Measurements from ENCODE around the gene FBXO36. TPM values are rescaled to one million over a fixed set of nuclear protein-coding genes. Genes with fewer than 3 reads are reported as not detected.

Gene FBXO36
- total RNA-seq, 1 experiment from 2014 or later: 3.0 TPM

GRCh38 chr2:230018153-230018552, 95.8 kb downstream of the FBXO36 start:
- Mint-ChIP-seq H3K36me3 (ENCODE audit: insufficient read depth in 1 of 3, low read depth in 3 of 3) (peaks cover 0 to 10% (median 4%) of the 10 kb centered on the region in 3 experiments; a peak in 4 of 7 replicates), H3K27ac (no peak overlapping the region), H3K4me1 (no peaks in the 10 kb centered on the region), H3K4me3 (no peak overlapping the region), H3K27me3 (ENCODE audit: low read depth) (no peaks in the 10 kb centered on the region), H3K9me3 (peaks cover 0 to 11% of the 10 kb centered on the region in 2 experiments; a peak in 2 of 5 replicates)
- no peak for DNase-seq
- Histone ChIP-seq H3K27ac (ENCODE audit: insufficient read length, low read depth, low read length) (no peak overlapping the region), H2BK12ac (ENCODE audit: insufficient read length, low read depth, low read length) (no peak overlapping the region), H3K79me1 (ENCODE audit: insufficient read depth, low read depth, low read length, poor library complexity, severe bottlenecking) (no peaks in the 10 kb centered on the region), H3K14ac (ENCODE audit: insufficient read depth, low read length) (no peak overlapping the region), H4K20me1 (ENCODE audit: control insufficient read depth, insufficient read depth, insufficient read length) (no peaks in the 10 kb centered on the region), H2BK15ac (ENCODE audit: low read depth, low read length) (no peak overlapping the region), H3K4me1 (ENCODE audit: insufficient read depth, low read length) (no peaks in the 10 kb centered on the region), H2BK20ac (ENCODE audit: low read depth, low read length, poor library complexity, severe bottlenecking) (no peak overlapping the region), H3K23me2 (ENCODE audit: insufficient read length, low read depth, low read length, poor library complexity, severe bottlenecking) (no peaks in the 10 kb centered on the region), H2BK5ac (ENCODE audit: insufficient read length, low read length) (no peak overlapping the region), H2AFZ (ENCODE audit: low read length) (no peak overlapping the region), H3K56ac (ENCODE audit: insufficient read length, low read depth, low read length) (no peak overlapping the region), H3K18ac (ENCODE audit: insufficient read length, low read depth, low read length) (no peak overlapping the region), H3K23ac (ENCODE audit: insufficient read length, low read depth, low read length) (no peak overlapping the region), H3K9ac (ENCODE audit: extremely low read depth, insufficient read length, low read length) (no peak overlapping the region), H3K27me3 (ENCODE audit: insufficient read depth, low read length) (no peaks in the 10 kb centered on the region), H3T11ph (ENCODE audit: low read length) (no peak overlapping the region), H4K91ac (ENCODE audit: insufficient read length, low read depth, low read length) (no peak overlapping the region), H3K4ac (ENCODE audit: low read depth, low read length) (no peak overlapping the region), H2AK5ac (ENCODE audit: insufficient read length, low read length) (no peak overlapping the region), H3K79me2 (ENCODE audit: insufficient read depth, low read length) (no peaks in the 10 kb centered on the region), H4K8ac (replicated peaks; ENCODE audit: insufficient read length, low read depth, low read length) (no peak overlapping the region), H3K9me3 (ENCODE audit: control insufficient read depth, low read depth, low read length) (no peaks in the 10 kb centered on the region), H2BK120ac (ENCODE audit: low read depth, low read length, poor library complexity, severe bottlenecking) (no peak overlapping the region), H3K4me2 (ENCODE audit: insufficient read depth, insufficient read length, low read length) (no peak overlapping the region), H4K5ac (ENCODE audit: insufficient read length, low read depth, low read length) (no peak overlapping the region)
- TF ChIP-seq CTCF (conservative IDR thresholded peaks at IDR 0.05): no peak
- WGBS (ENCODE audit: extremely low coverage, insufficient read length, low lambda C conversion rate): no CpG with 5 or more reads among the region's 4 CpGs

All from H9 (cell line).